GM19328 (cell line): Measurements from ENCODE around the gene TRAF3IP3.
A peak's percentile ranks its signal among the peaks of the same experiment; 100 is the strongest.

Experiments
- ATAC-seq: cut with Tn5 transposase; IDR thresholded peaks from one replicate; pipeline ENCODE4 v1.9.1; 2021; ENCODE audit warnings: mild to moderate bottlenecking, moderate library complexity; ENCODE audit not compliant: unreplicated experiment

The TRAF3IP3 gene

DNA sequence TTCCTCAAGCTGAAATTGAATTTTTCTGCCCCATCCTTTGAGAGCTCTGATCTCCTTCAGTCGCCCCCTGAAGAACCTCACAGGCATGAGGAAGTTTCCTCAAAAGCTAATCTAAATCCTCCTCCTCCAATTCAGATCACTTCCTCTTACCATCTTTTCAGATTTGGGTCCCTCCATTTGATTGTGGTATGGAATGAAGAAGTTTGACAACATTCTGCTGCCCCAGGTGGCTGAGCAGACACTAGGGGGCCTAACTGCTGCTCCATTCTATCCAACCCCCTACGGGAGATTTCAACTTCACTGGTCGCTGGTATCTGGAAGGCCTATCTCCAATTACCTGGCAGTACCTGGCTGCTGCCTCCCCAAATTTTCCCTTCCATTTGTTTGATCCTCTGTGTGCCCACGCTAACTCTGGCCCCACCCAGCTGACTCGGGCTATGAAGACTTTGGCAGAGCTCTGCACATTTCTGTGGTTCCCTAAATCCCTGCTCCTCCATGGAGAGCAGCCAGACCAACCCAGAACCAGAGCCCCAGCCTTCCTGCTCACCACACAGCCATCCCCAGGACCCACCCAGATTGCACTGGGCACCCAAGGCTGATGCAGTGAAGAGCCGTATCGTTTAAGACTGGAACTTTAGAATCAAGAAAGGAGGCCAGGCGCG is 42.3 kb downstream of the TRAF3IP3 start:
- no peak for ATAC-seq

DNA sequence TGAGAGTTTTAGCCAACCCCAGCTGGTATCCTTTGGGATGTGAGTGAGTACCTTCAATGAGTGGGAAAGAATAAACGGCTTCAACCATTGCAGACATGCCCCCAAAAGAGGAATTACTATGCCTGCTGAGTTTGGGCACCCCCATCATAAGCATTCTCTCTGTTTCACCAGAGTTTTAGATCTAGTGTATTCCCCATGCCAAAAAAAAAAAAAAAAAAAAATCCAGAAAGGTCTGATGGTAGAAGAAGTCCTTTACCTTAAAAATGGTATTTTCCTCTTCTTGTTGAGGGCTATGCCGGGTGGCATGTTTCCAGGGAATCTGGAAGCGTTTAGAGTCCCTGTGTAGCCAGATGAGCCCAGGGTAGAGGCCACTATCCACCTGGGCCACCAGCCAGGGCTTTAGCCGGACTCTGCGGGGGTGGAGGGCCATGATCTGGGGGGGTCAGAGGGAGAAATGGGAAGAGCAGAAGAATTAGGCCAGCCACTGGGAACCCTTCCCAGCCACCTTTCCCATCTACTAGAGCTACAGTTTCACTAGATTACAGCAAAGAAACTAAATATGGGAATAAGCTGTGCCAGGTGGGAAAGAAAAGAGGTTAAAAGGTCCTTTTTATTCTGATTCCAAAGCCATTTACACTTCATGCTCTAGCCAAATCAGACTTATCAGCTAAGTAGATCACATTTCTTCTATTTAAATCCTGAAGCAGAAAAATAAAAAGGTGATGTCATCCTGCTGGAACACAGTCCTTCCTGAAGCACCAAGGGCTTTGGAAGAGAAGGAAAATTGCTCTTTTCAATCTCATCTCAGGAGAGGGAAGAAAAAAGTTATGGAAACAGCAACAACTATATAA is 45.4 kb downstream of the TRAF3IP3 start:
- ATAC-seq = no peak

DNA sequence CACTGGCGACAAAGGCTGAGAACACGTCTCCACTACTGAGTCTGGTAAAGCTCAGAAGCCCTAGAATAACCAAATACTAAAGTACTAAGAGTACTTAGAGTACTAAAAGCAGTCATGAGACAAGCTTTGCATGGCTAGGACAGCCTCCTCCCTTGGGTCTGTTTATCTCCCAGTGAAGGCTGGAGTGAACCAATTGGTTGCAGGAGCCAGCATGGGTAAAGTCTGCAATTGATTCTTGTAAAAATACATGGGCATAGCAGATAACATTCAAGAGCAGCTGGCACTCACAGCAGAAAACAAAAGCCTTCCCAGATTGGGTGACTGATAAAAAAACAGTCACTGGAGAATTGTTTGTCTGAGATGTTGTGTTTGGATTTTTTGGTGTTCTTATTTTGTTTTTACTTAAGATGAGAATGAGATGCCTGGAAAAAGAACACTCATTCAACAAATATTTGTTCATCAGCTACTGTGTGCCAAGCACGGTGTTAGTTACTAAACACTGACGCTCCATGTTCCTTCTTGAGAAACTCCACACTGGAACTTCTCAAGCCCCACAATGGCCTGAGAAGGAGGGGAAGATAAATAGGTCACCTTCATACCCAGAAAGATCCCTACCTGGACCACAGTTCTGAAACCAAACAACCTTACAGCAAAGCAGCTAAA is 46.4 kb downstream of the TRAF3IP3 start:
- ATAC-seq = no peak

DNA sequence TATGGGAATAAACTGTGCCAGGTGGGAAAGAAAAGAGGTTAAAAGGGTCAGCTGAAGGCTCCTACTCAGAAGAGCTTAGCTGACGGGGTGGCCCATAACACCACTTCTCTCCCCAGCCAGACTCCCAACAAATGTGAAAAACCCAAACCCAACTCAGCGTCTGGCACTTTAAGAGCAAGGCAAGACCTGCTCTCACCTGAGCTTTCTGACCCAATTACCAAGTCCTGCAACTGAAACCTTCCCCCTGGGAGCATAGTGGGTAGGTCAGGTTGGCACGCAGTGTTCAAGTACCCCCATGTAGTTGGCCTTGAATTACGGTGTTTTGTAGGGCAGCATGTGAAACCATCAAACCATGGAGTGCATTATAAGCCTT is 46.9 kb downstream of the TRAF3IP3 start:
- ATAC-seq = no peak

DNA sequence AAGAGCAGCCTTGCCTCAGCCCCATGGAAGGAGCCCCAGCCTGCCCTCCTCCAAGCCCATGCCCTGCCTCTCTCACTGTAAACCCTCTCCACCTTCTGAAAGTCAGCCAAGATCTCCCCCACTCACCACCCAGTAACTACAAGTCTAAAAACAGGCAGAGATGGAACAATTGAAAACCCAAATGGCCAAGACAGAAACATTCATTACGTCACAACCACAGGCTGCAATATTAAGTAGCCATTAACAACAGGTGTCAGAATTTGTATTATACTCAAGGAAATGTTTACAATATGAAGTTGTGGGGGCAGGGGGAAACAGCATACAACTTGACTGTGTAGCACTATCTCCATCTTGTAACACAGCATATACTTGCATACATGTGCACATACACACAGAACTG is 47.7 kb downstream of the TRAF3IP3 start:
- ATAC-seq = no peak

DNA sequence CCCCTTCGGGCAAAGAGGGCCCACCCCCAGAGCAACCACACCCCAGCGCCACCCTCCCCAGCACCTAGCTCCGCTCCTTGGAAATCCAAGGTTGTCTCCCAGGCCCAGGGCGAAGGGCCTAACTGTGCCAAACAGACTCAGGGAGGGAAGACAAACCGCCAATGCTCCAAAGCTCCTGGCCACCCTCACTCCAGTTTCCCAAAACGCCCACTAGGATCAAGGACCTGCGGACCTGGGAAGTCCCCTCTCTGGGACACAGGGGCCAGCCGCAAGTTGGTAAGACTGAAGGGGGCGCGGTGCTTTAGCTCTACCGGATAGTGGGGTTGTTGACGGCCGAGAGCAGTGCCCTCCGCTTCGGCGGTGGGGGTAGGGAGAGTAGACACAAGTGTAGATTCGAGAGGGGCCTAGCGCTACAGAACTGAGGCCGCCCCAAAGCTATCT is 49.5 kb downstream of the TRAF3IP3 start:
- no peak for ATAC-seq

DNA sequence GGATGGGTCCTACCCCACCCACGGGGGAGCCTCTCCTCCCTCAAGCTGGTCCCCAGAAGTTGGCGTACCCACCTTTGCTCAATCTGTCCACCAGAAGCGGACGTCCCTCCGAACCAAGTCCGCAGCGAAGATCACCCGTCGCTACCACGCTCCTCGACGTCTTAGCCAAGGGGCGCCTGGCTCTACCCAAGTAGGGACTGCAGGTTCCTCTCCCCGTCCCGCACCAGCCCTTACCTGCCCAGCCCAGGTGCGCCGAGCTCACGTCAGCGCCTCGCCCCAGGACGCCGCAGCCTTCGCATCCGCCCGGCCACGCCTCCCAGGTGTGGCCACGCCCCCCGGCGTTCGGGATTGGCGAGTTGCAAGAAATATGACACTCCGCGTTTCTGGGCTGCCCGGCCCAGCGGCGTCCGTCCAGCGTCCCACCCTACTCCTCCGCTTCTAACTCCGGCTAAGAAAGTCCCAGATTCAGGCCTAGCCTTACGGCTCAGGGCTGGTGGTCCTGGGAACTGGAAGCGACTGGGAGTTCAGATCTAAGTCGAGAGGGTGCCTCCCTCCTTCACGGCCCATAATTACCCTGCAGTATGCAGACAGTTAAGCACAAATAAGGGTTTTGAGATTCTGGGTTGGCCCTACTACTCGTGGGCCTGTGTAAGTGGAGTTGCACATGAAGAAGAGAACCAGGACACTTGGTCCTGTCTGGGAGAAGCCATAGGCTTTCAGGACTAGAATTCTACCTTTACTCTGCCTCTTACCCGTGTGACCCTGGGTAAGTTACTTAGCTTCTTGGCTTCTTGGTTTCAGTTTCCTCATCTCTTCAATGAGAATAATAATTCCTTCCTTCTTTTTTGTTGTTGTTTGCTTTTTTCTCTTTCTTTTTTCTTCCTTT is 50.3 kb downstream of the TRAF3IP3 start, which contains the start of gene IRF6:
IRF6 (minus strand) TSS at position 268 of the 886 bp plus-strand sequence. CDS start 4,729 bp downstream, outside the sequence.
- peak; percentile 94 for ATAC-seq

DNA sequence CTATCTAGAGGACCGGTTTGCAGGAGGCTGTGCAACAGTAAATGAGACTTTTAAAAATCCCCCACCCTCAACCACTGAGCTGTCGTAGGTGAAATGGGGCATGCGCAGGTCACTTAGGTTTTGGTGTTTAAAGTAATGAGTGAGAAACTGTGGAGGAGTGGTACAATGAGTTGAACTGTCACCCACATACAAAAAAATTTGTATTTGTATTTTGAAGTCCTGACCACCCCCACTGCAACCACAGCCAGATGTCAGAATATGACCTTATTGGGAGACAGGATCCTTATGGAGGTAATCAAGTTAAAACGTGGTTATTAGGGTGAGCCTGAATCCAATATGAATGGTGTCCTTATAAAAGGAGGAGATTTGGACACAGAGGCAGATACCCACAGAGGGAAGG is 51.7 kb downstream of the TRAF3IP3 start:
- ATAC-seq = no peak

DNA sequence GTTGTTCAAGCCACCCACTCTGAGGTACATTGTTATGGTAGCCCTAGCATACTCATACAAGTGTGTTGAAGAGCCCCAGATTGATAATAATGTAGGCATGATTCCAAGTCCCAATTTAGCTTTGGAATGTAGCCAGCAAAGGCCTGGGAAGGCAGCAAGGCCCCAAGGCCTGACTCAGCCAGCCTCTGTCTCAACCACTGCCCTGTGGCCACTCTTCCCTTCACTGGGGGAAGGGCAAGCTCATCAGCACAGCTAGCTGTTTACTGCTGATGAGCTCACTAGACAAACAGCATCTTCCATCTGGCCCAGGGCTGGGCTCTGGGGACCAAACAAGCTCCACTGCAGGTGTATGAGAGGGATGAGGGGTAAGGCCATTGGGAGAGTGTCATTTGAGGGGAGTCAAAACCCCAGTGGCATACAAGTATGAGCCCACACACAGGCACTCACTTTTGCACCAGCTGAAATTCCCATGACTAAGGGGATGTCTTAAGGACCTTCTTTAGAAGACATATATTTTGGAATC is 52.3 kb downstream of the TRAF3IP3 start:
- ATAC-seq = no peak

DNA sequence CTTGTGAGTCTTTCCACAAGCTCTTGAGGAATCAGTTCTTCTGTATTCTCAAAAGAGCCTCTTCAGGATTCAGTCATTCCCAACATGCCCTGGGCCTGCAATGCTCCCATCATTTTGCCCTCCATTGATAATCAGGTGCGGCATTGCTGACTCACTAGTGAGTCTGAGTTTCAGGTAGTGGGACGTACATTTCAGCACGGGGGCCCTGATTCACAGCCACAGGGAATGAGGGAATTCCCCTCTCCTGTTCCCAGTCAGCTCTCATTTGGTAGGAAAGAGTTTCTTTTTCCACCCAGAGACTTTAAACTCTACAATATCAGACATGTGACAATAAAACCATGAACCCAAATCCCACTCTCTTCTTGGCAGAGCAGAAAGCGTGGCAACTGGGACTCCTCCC is 53.8 kb downstream of the TRAF3IP3 start:
- ATAC-seq = no peak

DNA sequence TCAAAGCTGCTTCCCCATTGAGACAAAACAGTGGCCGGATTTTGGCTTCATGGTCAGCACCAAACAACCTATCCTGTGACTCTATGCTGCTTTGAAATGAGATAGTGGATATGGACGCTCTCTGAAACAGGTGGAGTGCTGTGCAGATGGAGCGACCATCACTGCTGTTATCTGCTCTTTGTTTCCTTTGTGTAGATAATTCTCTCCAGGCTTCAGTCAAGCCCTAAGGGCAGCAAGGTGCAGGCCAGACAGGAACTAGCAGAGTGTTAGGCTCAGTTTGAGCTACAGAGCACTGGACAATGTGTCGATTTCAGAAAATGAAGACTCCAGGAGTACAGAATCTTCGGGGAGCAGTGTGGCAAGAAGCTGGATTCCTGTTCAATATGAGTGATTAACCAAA is 54.9 kb downstream of the TRAF3IP3 start:
- no peak for ATAC-seq

DNA sequence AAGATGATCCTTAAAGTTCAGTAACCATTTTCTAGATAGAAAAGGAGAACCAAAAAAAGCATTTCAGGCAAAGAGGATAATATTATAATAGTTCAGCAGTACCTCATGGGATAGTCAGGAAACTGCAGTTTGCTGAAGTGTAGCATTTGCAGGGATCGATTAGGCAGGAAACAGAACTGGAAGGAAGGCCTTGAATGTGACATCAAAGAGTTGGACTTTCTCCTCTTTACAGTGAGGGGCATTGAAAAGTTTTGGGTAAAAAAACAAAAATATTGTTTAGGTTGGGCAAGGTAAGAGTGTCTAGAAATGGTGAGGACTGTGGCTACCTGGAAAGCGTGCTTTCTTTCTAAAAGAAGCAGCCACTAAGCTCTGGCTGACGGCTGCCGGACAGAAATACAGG is 58.0 kb downstream of the TRAF3IP3 start:
- ATAC-seq = no peak

DNA sequence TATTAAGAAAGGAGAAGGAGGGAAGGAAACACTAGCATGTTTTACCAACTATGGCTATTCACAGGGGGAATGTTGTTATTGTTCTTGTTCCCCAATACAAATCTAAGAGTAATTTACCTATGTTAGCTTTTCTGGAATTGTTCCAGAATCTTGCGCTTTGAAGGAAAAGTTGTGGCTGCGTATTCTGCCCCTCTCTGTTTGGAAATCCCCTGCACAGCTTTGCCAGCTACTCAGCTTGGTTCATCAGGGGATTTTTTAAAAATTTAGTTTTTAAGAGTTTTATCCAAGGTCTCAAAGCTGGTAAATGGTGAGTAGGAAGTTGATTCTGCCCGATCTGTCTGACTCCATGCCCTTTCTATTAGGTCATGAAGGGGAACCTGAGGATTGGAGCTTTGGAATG is 59.6 kb downstream of the TRAF3IP3 start:
- no peak for ATAC-seq

DNA sequence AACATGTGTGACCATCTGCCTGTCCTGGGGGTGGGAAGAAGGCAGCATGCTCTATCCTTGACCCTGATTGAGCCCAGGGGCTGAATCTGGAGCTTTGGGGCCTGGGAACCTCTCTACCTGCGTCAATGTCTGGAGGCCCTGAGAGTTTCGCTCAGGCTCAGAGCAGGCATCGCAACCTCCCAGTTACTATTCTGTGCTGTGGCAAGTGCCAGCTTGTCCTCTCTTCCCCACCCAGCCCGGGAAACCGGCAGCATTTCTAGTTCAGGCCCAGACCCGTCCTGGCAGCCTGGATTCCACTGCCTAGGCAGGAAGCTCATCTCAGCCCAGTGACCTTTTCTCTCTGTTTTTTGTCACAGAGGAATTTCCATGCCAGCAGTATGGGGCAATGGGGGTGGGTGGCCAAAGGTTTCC is 60.1 kb downstream of the TRAF3IP3 start:
- ATAC-seq = no peak

DNA sequence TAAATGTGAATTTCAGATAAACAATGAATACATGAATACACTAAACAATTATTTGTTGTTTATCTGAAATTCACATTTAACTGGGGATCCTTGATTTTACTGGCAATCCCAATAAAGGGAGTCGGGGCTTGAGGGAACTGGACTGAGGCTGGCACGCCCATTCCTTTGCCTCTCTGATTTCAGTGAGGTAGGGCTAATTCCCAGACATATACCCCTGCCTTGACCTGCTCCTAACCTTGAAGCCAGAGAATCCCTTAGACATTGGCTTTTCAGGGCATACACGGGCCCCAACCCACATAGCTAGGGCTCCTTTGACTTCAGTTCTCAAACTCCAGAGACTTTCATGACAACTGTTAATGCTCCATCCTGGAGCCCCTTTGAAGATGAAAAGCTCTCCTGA is 61.1 kb downstream of the TRAF3IP3 start:
- no peak for ATAC-seq

DNA sequence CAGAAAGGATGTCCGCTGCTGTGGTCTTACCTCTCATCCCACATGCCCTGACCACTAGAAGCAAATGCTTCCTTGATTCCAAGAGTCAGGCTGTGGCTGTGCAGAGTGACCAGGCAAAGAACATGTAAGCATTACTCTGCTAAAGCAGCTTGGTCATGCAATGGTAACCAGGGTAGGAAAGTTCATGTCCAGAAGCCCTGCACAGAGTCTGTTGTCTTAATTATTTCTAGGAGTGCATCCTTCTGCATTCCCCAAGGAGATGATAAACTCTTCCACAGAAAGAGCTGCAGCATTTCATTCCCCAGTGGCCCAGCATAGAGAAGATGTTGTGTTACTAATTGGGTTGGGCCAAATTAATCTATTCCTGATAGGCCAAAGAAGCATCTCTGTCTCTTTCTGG is 61.8 kb downstream of the TRAF3IP3 start:
- ATAC-seq = no peak

DNA sequence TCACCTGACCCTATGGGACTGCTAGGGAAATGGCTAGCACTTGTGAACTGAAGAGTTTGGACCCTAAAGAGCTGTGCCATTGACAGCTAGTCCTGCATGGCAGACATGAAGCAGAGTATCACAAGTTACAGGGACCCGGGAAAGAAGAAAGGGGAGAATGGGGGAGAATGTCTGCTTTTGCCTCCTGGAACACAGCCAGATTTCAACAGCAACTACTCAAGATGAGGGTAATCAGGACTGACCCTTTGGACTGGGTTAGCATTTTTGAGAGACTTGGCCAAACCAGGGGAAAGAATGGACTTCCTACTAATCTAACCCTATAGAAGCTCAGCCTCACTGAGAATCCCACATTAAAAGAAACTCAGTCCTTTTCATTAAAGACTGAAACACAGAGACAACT is 63.2 kb downstream of the TRAF3IP3 start:
- no peak for ATAC-seq

DNA sequence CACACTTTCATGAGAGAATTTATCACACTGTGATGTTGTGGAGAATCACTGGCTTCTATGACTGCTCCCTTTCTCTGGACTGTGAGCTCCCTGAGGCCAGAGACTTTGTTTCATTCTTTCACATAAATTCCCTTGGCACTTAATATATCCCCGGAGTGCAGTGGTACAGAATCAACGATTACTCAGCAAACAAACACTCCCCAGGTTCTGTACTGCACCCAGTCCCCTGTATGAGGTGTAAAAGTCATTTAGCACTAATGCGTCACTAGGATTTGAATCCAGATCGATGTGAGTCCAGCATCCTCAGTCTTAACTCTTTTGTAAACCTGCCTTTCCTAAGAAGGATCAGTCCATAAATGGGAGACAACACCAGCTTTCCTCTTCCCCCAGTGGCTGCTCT is 65.1 kb downstream of the TRAF3IP3 start:
- no peak for ATAC-seq

DNA sequence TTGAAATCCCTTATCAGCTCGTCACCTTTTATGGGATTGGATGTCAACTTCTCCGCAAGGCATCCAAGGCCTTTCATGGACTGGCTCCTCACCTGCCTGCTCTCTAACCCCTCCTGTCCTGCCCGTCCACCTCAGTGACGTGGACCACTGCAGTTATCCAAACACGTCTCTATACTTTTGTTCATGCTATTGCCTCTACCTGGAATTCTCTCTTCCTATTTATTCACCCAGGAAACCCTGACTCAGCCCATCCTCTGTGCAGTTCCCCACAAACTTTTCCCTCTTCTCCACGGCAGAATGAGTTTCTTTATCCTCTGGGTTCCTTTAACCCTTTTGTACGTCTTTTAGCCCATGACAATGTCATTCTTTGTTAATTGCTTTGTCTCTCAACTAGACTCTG is 66.9 kb downstream of the TRAF3IP3 start:
- ATAC-seq = no peak
